ENCODE measurements around the gene CADM3. TPM values are rescaled to one million over a fixed set of nuclear protein-coding genes. Genes with fewer than 3 reads are reported as not detected.
A peak's percentile ranks its signal among the peaks of the same experiment; 100 is the strongest.

The CADM3 gene
- total RNA-seq, 4 donors from 2014 or later: 56.1 to 99.2 (median 85.9) TPM

GRCh38 chr1:159173320-159173719, 1.9 kb downstream of the CADM3 start:
- peaks cover 0 to 35% of the 10 kb centered on the region in 2 donors for H3K27me3 ChIP-seq
- H3K4me3 ChIP-seq: peak overlapping the region in 2 of 4 donors; percentile 57 to 60
- H3K9me3 ChIP-seq: no peaks in the 10 kb centered on the region
- peaks cover 0 to 46% (median 6%) of the 10 kb centered on the region in 4 donors for H3K4me1 ChIP-seq
- 25 to 31% methylated on average over 7 of the region's 7 CpGs for WGBS, 2 donors
- peak overlapping the region in 2 of 4 donors; percentile 80 to 86 for H3K27ac ChIP-seq
- no peaks in the 10 kb centered on the region for H3K36me3 ChIP-seq
- TF ChIP-seq CTCF (IDR thresholded peaks at IDR 0.05) (no peak), EP300 (IDR thresholded peaks at IDR 0.05) (no peak), POLR2A (IDR thresholded peaks at IDR 0.05) (no peak)
- no peak for DNase-seq (ENCODE audit: low spot score in 2 of 2)

- Histone ChIP-seq H3K9me3 (no peaks in the 10 kb centered on the region), H3K27me3 (peaks cover 0 to 31% of the 10 kb centered on the region in 2 donors), H3K4me1 (peaks cover 0 to 44% (median 6%) of the 10 kb centered on the region in 4 donors), H3K36me3 (no peaks in the 10 kb centered on the region), H3K4me3 (no peak overlapping the region), H3K27ac (no peak overlapping the region)
- TF ChIP-seq POLR2A (IDR thresholded peaks at IDR 0.05) (no peak), EP300 (IDR thresholded peaks at IDR 0.05) (no peak), CTCF (IDR thresholded peaks at IDR 0.05) (no peak)
- DNase-seq (ENCODE audit: low spot score in 2 of 2): no peak
- 38 to 47% methylated on average over 2 of the region's 2 CpGs for WGBS, 2 donors
Observed at GRCh38 chr1:159175571-159175970, 4.2 kb downstream of the CADM3 start.

- Histone ChIP-seq H3K27me3 (peaks cover 0 to 13% of the 10 kb centered on the region in 2 donors), H3K4me1 (peaks cover 0 to 28% (median 6%) of the 10 kb centered on the region in 4 donors), H3K9me3 (no peaks in the 10 kb centered on the region), H3K4me3 (no peak overlapping the region), H3K27ac (no peak overlapping the region), H3K36me3 (no peaks in the 10 kb centered on the region)
- DNase-seq (ENCODE audit: low spot score in 2 of 2): peak in 1 of 2 donors; percentile 53
- no peak for TF ChIP-seq POLR2A (IDR thresholded peaks at IDR 0.05)
- TF ChIP-seq EP300 (IDR thresholded peaks at IDR 0.05): peak in 1 of 2 donors; percentile 14
- 17 to 24% methylated on average over 3 of the region's 3 CpGs for WGBS, 2 donors
Observed at GRCh38 chr1:159177272-159177907, 6.0 kb downstream of the CADM3 start.

GRCh38 chr1:159179906-159180305, 8.5 kb downstream of the CADM3 start:
- no peak for DNase-seq (ENCODE audit: low spot score in 2 of 2)
- no peak for TF ChIP-seq POLR2A (IDR thresholded peaks at IDR 0.05)
- no peak for TF ChIP-seq EP300 (IDR thresholded peaks at IDR 0.05)
- no peak for TF ChIP-seq CTCF (IDR thresholded peaks at IDR 0.05)

GRCh38 chr1:159180516-159180915, 9.1 kb downstream of the CADM3 start:
- 94 to 96% methylated on average over 2 of the region's 2 CpGs for WGBS, 2 donors
- Histone ChIP-seq H3K27me3 (no peaks in the 10 kb centered on the region), H3K9me3 (no peaks in the 10 kb centered on the region), H3K36me3 (no peaks in the 10 kb centered on the region), H3K4me3 (no peak overlapping the region), H3K27ac (no peak overlapping the region), H3K4me1 (no peaks in the 10 kb centered on the region)
- no peak for TF ChIP-seq POLR2A (IDR thresholded peaks at IDR 0.05)
- no peak for TF ChIP-seq CTCF (IDR thresholded peaks at IDR 0.05)
- no peak for TF ChIP-seq EP300 (IDR thresholded peaks at IDR 0.05)
- DNase-seq (ENCODE audit: low spot score in 2 of 2): no peak

More at GRCh38 chr1:159179906-159180305, 8.5 kb downstream of the CADM3 start:
- Histone ChIP-seq H3K9me3 (no peaks in the 10 kb centered on the region), H3K27me3 (no peaks in the 10 kb centered on the region), H3K27ac (no peak overlapping the region), H3K4me1 (peaks cover 0 to 5% (median 0%) of the 10 kb centered on the region in 4 donors), H3K36me3 (no peaks in the 10 kb centered on the region), H3K4me3 (no peak overlapping the region)

Measured in tibial nerve (tissue), 4 donors.